ENCODE measurements around the gene SEMA6D. TPM values are rescaled to one million over a fixed set of nuclear protein-coding genes. Genes with fewer than 3 reads are reported as not detected.

SEMA6D gene
- total and polyA plus RNA-seq, 2 donors (not counting 3 experiments of a cell fraction or from before 2014, with no cell fraction given), result 16.3 to 22.5 TPM

DNA sequence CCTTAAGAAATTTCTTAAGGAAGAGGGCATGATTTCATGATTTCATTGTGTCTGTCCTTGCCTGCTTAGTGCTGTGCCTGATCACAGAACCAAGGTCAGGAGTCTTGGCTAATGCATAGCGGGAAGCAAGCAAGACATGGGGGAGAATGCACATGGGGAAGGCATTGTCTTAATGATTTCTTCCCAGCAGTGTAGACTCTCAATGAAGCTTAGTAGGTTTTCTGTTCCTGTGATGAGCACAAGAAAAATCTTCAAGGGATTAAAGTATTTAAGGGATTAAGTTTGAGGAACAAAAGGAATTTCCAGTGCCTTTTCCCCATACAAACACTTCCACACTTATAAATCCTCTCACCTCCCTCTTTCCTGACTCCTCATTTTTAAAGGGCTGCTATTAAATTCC is 46.9 kb upstream of the SEMA6D start:
- Histone ChIP-seq H2AFZ (ENCODE audit: low read depth, low read length) (no peak overlapping the region), H3K27ac (ENCODE audit: insufficient read depth, low read depth, low read length) (no peak overlapping the region), H4K20me1 (replicated peaks; ENCODE audit: control insufficient read depth, extremely low read depth, insufficient read depth, low read length) (no peaks in the 10 kb centered on the region), H3K4me2 (ENCODE audit: insufficient read depth, low read length) (no peak overlapping the region), H3K4me1 (ENCODE audit: control insufficient read depth, extremely low read depth, insufficient read depth, low read length) (peaks cover 34% of the 10 kb centered on the region), H3K79me2 (ENCODE audit: control insufficient read depth, insufficient read depth, low read length) (no peaks in the 10 kb centered on the region), H3K4me3 (replicated peaks in 1 of 3; ENCODE audit: insufficient read depth in 1 of 3, low read depth in 1 of 3, low read length in 3 of 3) (no peak overlapping the region), H3K9ac (replicated peaks; ENCODE audit: extremely low read depth, insufficient read depth, low read length) (no peak overlapping the region), H3K27me3 (ENCODE audit: control insufficient read depth in 2 of 2, insufficient read depth in 2 of 2, low read length in 2 of 2) (no peaks in the 10 kb centered on the region), H3K9me3 (replicated peaks; ENCODE audit: control insufficient read depth, insufficient read depth, low read length) (no peaks in the 10 kb centered on the region), H3K36me3 (ENCODE audit: control insufficient read depth in 2 of 2, extremely low read depth in 1 of 2, insufficient read depth in 2 of 2, low read length in 2 of 2) (no peaks in the 10 kb centered on the region), H3K9me1 (replicated peaks; ENCODE audit: control insufficient read depth, extremely low read depth, insufficient read depth, low read length) (no peaks in the 10 kb centered on the region)
- ChIA-PET CTCF (no interaction called here), POLR2A (no interaction called here)
- no peak for FAIRE-seq
- no TSS peak for BruUV-seq (replicated peaks)
- DNase-seq (ENCODE audit: low read depth, low spot score), result no peak
- dilution Hi-C loops (cut with MboI; ENCODE audit: extremely low pct_ligation_motif_present, low sequenced_read_pairs), result no loop called here
- TF ChIP-seq GATA2 (IDR thresholded peaks at IDR 0.05; ENCODE audit: insufficient read depth, insufficient read length, low read depth, low read length), result no peak
- no peak for TF ChIP-seq MYC (IDR thresholded peaks at IDR 0.05; ENCODE audit: low read depth, low read length)
- TF ChIP-seq FOS (IDR thresholded peaks at IDR 0.05; ENCODE audit: borderline replicate concordance, insufficient read depth, low read length), result no peak
- no peak for TF ChIP-seq POLR2A (IDR thresholded peaks at IDR 0.05; ENCODE audit: low read depth, low read length)
- TF ChIP-seq CTCF (IDR thresholded peaks at IDR 0.05; ENCODE audit: extremely low read depth in 1 of 2, insufficient read depth in 1 of 2, low read depth in 1 of 2, low read length in 2 of 2), result no peak
- TF ChIP-seq EZH2 (IDR thresholded peaks at IDR 0.05; ENCODE audit: borderline replicate concordance, low read depth, low read length, severe bottlenecking), result no peak
- no peak for TF ChIP-seq JUN (IDR thresholded peaks at IDR 0.05; ENCODE audit: borderline replicate concordance, insufficient read depth, insufficient read length, low read depth)
- no peak for TF ChIP-seq MAX (IDR thresholded peaks at IDR 0.05; ENCODE audit: insufficient read depth, insufficient read length)
- TF ChIP-seq POLR2AphosphoS5 (IDR thresholded peaks at IDR 0.05; ENCODE audit: insufficient read depth, low read depth, low read length), result no peak
- intact Hi-C loops (cut with micrococcal nuclease), result loop anchor here (5.0 kb wide), 1 partner anchor 253 kb away; no protein-coding TSS in a partner anchor

Data from endothelial cell of umbilical vein (primary cell).